B cell (primary cell): Measurements from ENCODE around the gene RBM20. TPM values are rescaled to one million over a fixed set of nuclear protein-coding genes. Genes with fewer than 3 reads are reported as not detected.

Source experiments
- ATAC-seq: fragments of 200-7000 bp; cut with Tn5 transposase; one replicate; pipeline ENCODE4 v1.10.0; 2021; ENCODE audit warnings: low read depth, mild to moderate bottlenecking, moderate number of reproducible peaks, moderate library complexity
- CTCF ChIA-PET: fragments of 350-600 bp; sonication (Branson Sonifier 250); formaldehyde crosslinking; loops from one replicate; lab custom pipeline; 2021; ENCODE audit warnings: antibody characterized with exemption, inconsistent platforms; lab: Charles Lee
- POLR2A ChIA-PET: fragments of 350-600 bp; sonication (Branson Sonifier 250); formaldehyde crosslinking; loops from one replicate; lab custom pipeline; 2021; ENCODE audit warnings: antibody characterized with exemption; lab: Charles Lee
- DNase-seq: peaks from one replicate; pipeline ENCODE4 v3.0.0; 2013
- H2AFZ ChIP-seq: 2 replicates; pipeline ENCODE4 v1.6.1; 2012; ENCODE audit warnings: mild to moderate bottlenecking, low read depth, low read length; ENCODE audit not compliant: insufficient read depth, poor library complexity, severe bottlenecking
- H3K27ac ChIP-seq, 2 donors: 1 replicate in 1 of 2; 2 replicates in 1 of 2; pipeline ENCODE4 v1.5.1; 2012 to 2013; ENCODE audit warnings: low read length in 2 of 2, mild to moderate bottlenecking in 2 of 2, moderate library complexity in 1 of 2
- H3K27me3 ChIP-seq, 4 experiments: fragments of 200-600 bp in 1 of 4; sonication (generic) in 1 of 4; replicated peaks in 1 of 4; 1 replicate in 2 of 4; 2 replicates in 2 of 4; pipeline versions ENCODE4 v1.6.1 to v1.7.0; 2013 to 2016; ENCODE audit warnings: low read length in 3 of 4, mild to moderate bottlenecking in 2 of 4, mixed read lengths in 1 of 4, moderate library complexity in 1 of 4; ENCODE audit not compliant: insufficient read depth in 4 of 4, control insufficient read depth in 3 of 4; ENCODE audit errors: control extremely low read depth in 1 of 4
- H3K36me3 ChIP-seq, 2 experiments: replicated peaks in 1 of 2; 1 replicate in 1 of 2; 2 replicates in 1 of 2; pipeline versions ENCODE4 v1.6.1 to v1.7.1; 2013; ENCODE audit warnings: low read length in 1 of 2; ENCODE audit not compliant: insufficient read depth in 2 of 2, control insufficient read depth in 1 of 2; ENCODE audit errors: control extremely low read depth in 1 of 2, extremely low read depth in 1 of 2
- H3K4me1 ChIP-seq, 2 donors: fragments of 200-600 bp in 1 of 2; sonication (generic) in 1 of 2; 1 replicate in 1 of 2; 2 replicates in 1 of 2; pipeline versions ENCODE4 v1.5.1 to v1.6.1; 2013 to 2017; ENCODE audit warnings: low read length in 2 of 2; ENCODE audit not compliant: control insufficient read depth in 2 of 2, insufficient read depth in 2 of 2
- H3K4me2 ChIP-seq: replicated peaks from 2 replicates; pipeline ENCODE3; 2012; ENCODE audit warnings: mild to moderate bottlenecking, low read depth, low read length; ENCODE audit not compliant: poor library complexity, severe bottlenecking
- H3K4me3 ChIP-seq, 5 experiments: fragments of 200-600 bp in 1 of 5; sonication (generic) in 1 of 5; 1 replicate in 3 of 5; 2 replicates in 2 of 5; pipeline versions ENCODE4 v1.5.1 to v1.7.0; 2011 to 2016; ENCODE audit warnings: low read length in 4 of 5, mild to moderate bottlenecking in 4 of 5, low read depth in 2 of 5, control low read depth in 1 of 5, moderate library complexity in 1 of 5; ENCODE audit not compliant: insufficient read depth in 1 of 5; ENCODE audit errors: control extremely low read depth in 1 of 5, extremely low read depth in 1 of 5
- H3K79me2 ChIP-seq: fragments of 200-600 bp; sonication (generic); one replicate; pipeline ENCODE4 v1.6.0; 2016; ENCODE audit warnings: low read length; ENCODE audit not compliant: control insufficient read depth, insufficient read depth
- H3K9ac ChIP-seq: fragments of 200-600 bp; sonication (generic); 2 replicates; pipeline ENCODE4 v1.6.1; 2017; ENCODE audit warnings: mild to moderate bottlenecking, low read length, moderate library complexity
- H3K9me3 ChIP-seq, 3 donors: one replicate each; pipeline versions ENCODE4 v1.6.1 to v1.7.1; 2013; ENCODE audit warnings: low read length in 2 of 3; ENCODE audit not compliant: control insufficient read depth in 2 of 3, insufficient read depth in 1 of 3; ENCODE audit errors: control extremely low read depth in 1 of 3
- H4K20me1 ChIP-seq: 2 replicates; pipeline ENCODE4 v1.6.0; 2012; ENCODE audit warnings: mild to moderate bottlenecking, low read length; ENCODE audit not compliant: insufficient read depth, control insufficient read depth, poor library complexity, severe bottlenecking
- H3K27ac Mint-ChIP-seq: one replicate; pipeline ENCODE4 v1.8.0; 2021; ENCODE audit warnings: mixed read lengths
- H3K27me3 Mint-ChIP-seq: one replicate; pipeline ENCODE4 v1.8.0; 2021; ENCODE audit warnings: mixed read lengths
- H3K4me1 Mint-ChIP-seq: one replicate; pipeline ENCODE4 v1.8.0; 2021; ENCODE audit warnings: mixed read lengths
- H3K4me3 Mint-ChIP-seq: one replicate; pipeline ENCODE4 v1.8.0; 2021; ENCODE audit warnings: mixed read lengths
- H3K9me3 Mint-ChIP-seq: one replicate; pipeline ENCODE4 v1.8.0; 2022; ENCODE audit warnings: mixed read lengths; ENCODE audit not compliant: insufficient read depth
- CTCF ChIP-seq: fragments of 200-600 bp; IDR thresholded peaks from one replicate; pipeline ENCODE4 v1.8.0; 2022; ENCODE audit warnings: antibody characterized with exemption, mild to moderate bottlenecking
- EZH2 ChIP-seq: IDR thresholded peaks from 2 replicates; pipeline ENCODE4 v1.6.1; 2012; ENCODE audit warnings: borderline replicate concordance, low read depth, mild to moderate bottlenecking, moderate library complexity, low read length; ENCODE audit not compliant: insufficient read depth, poor library complexity, severe bottlenecking
- WGBS: methylation state at CpG from one replicate; pipeline ENCODE4 v1.1.5; 2013; ENCODE audit warnings: missing lambda C conversion rate; ENCODE audit not compliant: insufficient coverage; 5-methylcytosine and 5-hydroxymethylcytosine counted together
- intact Hi-C: fragments of 100-400 bp; cut with micrococcal nuclease; formaldehyde crosslinking; loops from one replicate; pipeline ENCODE4 v1.10.0; 2022
- polyA plus RNA-seq: library from polyadenylated mRNA; depleted of rRNA; stranded (reverse); fragments of >200 nt; gene quantifications from 2 replicates; pipeline ENCODE4 v1.2.3, GENCODE V29; 2012
- total RNA-seq, 2 donors: library from RNA; stranded (reverse); fragments of 120-200 nt in 1 of 2; gene quantifications; 1 replicate in 1 of 2; 2 replicates in 1 of 2; pipeline versions ENCODE4 v1.2.3 to v1.2.4, GENCODE V29; 2013 to 2022

Gene RBM20
- total and polyA plus RNA-seq, 2 donors (not counting 1 experiment from before 2014, with no cell fraction given): not detected

- peak overlapping the region in 2 of 5 experiments; percentile 6 to 7 for H3K4me3 ChIP-seq
- ChIA-PET POLR2A (no interaction called here), CTCF (interaction anchor here (1.4 kb wide), 1 partner anchor 22 kb away, joined by 6 read pairs; no protein-coding TSS in a partner anchor)
- peak overlapping the region; percentile 28 for H3K9ac ChIP-seq
- no peaks in the 10 kb centered on the region for H3K79me2 ChIP-seq
- H4K20me1 ChIP-seq: no peaks in the 10 kb centered on the region
- H3K4me1 ChIP-seq: peaks cover 24 to 34% of the 10 kb centered on the region in 2 donors
- H3K4me2 ChIP-seq: peak overlapping the region; percentile 64
- ATAC-seq (peak; percentile 50), DNase-seq (peak; percentile 58)
- peaks cover 28% of the 10 kb centered on the region for H3K4me1 Mint-ChIP-seq
- H3K27ac Mint-ChIP-seq: peak overlapping the region; percentile 27
- no peak overlapping the region for H2AFZ ChIP-seq
- peaks cover 0 to 11% (median 1%) of the 10 kb centered on the region in 3 donors for H3K9me3 ChIP-seq
- WGBS: 73% methylated on average over 4 of the region's 7 CpGs
- H3K36me3 ChIP-seq: no peaks in the 10 kb centered on the region
- H3K4me3 Mint-ChIP-seq: peak overlapping the region; percentile 79
- intact Hi-C loops: no loop called here
- peaks cover 22% of the 10 kb centered on the region for H3K27me3 Mint-ChIP-seq
- H3K9me3 Mint-ChIP-seq: no peaks in the 10 kb centered on the region
- peak overlapping the region in 1 of 2 donors; percentile 4 for H3K27ac ChIP-seq
- TF ChIP-seq EZH2: no peak
- no peak for TF ChIP-seq CTCF
- no peaks in the 10 kb centered on the region for H3K27me3 ChIP-seq
Measured at GRCh38 chr10:110724116-110724921, 80.2 kb downstream of the RBM20 start.

- no peak overlapping the region for H3K9ac ChIP-seq
- no peaks in the 10 kb centered on the region for H3K9me3 Mint-ChIP-seq
- ChIA-PET POLR2A (no interaction called here), CTCF (interaction anchor here (1.4 kb wide), 1 partner anchor 21 kb away, joined by 6 read pairs; no protein-coding TSS in a partner anchor)
- no peak overlapping the region for H3K4me3 Mint-ChIP-seq
- no peaks in the 10 kb centered on the region for H3K36me3 ChIP-seq
- 100% methylated on average over 3 of the region's 4 CpGs for WGBS
- no peak overlapping the region for H3K4me3 ChIP-seq
- H3K27ac ChIP-seq: no peak overlapping the region
- H3K79me2 ChIP-seq: no peaks in the 10 kb centered on the region
- DNase-seq (no peak), ATAC-seq (no peak)
- H3K4me2 ChIP-seq: peak overlapping the region; percentile 64
- TF ChIP-seq EZH2 (no peak), CTCF (no peak)
- no peak overlapping the region for H2AFZ ChIP-seq
- no peak overlapping the region for H3K27ac Mint-ChIP-seq
- intact Hi-C loops: no loop called here
- no peaks in the 10 kb centered on the region for H4K20me1 ChIP-seq
- H3K9me3 ChIP-seq: peaks cover 0 to 9% (median 1%) of the 10 kb centered on the region in 3 donors
- no peaks in the 10 kb centered on the region for H3K27me3 ChIP-seq
- H3K27me3 Mint-ChIP-seq: peaks cover 24% of the 10 kb centered on the region
- peaks cover 28% of the 10 kb centered on the region for H3K4me1 Mint-ChIP-seq
- H3K4me1 ChIP-seq: peaks cover 24 to 34% of the 10 kb centered on the region in 2 donors
Measured at GRCh38 chr10:110724937-110725336, 80.8 kb downstream of the RBM20 start.
